AG10803 (cell line): Measurements from ENCODE around the gene ISX.
"Not testable (repeated sequence)": the region's sequence is repeated elsewhere in the genome, so short reads cannot be mapped to it uniquely, and the experiment has no call there.

Experiments used
- DNase-seq: peaks from one replicate; pipeline ENCODE4 v3.0.0; 2010; ENCODE audit warnings: low read depth
- H3K4me3 ChIP-seq: 2 replicates; pipeline ENCODE4 v1.5.1; 2011; ENCODE audit warnings: mild to moderate bottlenecking, low read length, control low read depth
- CTCF ChIP-seq: conservative IDR thresholded peaks from 2 replicates; pipeline ENCODE4 v1.5.1; 2011; ENCODE audit warnings: mild to moderate bottlenecking, low read length, control low read depth, inconsistent platforms

Gene ISX

GRCh38 chr22:35024364-35024692, 41.6 kb upstream of the ISX start:
- no peak for TF ChIP-seq CTCF
- H3K4me3 ChIP-seq = no peak overlapping the region
- no peak for DNase-seq

- H3K4me3 ChIP-seq, DNase-seq: not testable (repeated sequence)
These were observed 35.8 kb upstream of the ISX start for GRCh38 chr22:35030112-35030511.

GRCh38 chr22:35032571-35032970, 33.4 kb upstream of the ISX start:
- no peak overlapping the region for H3K4me3 ChIP-seq
- no peak for DNase-seq
- TF ChIP-seq CTCF = no peak

GRCh38 chr22:35033635-35034296, 32.2 kb upstream of the ISX start:
- H3K4me3 ChIP-seq = no peak overlapping the region
- no peak for DNase-seq
- no peak for TF ChIP-seq CTCF

GRCh38 chr22:35034963-35035362, 31.0 kb upstream of the ISX start:
- H3K4me3 ChIP-seq = no peak overlapping the region
- TF ChIP-seq CTCF = no peak
- DNase-seq = no peak

- no peak overlapping the region for H3K4me3 ChIP-seq
- peak; percentile 14 for DNase-seq
- TF ChIP-seq CTCF = peak; percentile 31
These were observed 28.9 kb upstream of the ISX start for GRCh38 chr22:35037089-35037488.

GRCh38 chr22:35039625-35040024, 26.3 kb upstream of the ISX start:
- H3K4me3 ChIP-seq = no peak overlapping the region
- DNase-seq = peak; percentile 10
- TF ChIP-seq CTCF = no peak
